ENCODE data around the gene SLC30A2.

SLC30A2 gene

DNA sequence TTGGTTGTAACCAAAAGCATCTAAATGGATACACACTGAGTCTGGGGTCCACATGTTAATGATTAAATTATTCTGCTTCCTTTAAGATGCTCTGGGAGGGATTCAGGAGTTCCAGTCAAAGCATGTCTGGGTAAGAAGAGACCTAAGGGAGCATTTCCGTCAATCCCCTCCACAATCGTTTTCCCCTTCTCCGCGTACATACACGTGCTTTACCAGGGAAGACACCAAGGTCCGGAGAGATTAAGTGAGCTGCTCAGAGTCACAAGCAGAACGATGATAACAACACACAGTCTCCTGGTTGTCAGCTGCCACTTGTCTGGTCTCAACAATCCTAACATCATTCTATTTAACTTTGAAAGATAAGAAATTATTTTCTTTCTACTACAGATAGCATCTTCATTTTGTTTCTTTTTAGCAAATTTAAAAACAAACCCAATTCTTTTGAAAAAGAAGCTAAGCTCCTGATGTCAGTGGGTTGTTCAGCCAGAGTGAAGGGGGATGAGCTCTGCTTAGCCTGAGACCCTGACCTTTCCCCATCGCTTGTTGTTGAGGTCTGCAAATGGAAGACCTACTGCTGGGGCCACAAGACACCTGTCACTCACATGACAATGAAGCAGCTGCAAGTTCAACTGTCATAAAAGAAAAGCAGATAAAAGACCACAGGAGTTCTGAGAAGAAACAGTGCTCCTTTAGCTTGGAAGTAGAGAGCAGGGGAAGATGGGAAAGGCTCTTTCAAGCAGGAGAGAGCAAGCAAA is 52.5 kb downstream of the SLC30A2 start:
- no peak for DNase-seq

- no peak for DNase-seq
Measured at GRCh38 chr1:25992689-25993171, 53.2 kb downstream of the SLC30A2 start.

GRCh38 chr1:25991937-25992688 is 53.8 kb downstream of the SLC30A2 start:
- DNase-seq, result no peak

DNA sequence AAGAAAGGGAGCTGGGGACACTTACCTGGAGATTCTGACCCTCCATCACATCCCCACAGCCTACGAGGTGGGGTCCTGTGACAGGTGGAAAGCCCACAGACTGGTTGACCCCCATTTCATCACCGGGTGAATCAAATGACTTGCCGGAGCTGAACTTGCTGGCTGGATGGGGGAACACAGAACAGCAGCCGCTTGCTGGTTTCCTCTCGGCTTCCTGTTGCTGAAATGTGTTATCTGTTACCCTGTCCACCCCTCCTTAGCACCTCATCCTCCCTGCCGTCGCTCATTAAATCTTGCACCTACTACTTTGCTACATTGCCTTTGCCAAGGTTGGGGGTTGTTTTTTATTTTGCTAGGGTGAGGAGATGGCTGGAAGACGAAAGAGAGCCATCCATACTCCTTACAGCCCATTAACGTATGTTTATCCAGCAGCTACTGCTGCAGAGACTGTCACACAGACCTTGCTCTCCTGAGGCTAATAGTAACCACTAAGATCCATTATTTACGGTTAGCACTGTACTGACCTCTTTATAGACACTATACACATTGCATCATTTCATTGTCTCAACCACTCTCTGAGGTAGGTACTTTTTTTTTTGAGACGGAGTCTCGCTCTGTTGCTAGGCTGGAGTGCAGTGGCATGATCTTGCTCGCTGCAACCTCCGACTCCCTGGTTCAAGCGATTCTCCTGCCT is 55.1 kb downstream of the SLC30A2 start:
- DNase-seq, result peak; percentile 36 to 48

- no peak for DNase-seq
Measured at GRCh38 chr1:25990251-25990650, 55.7 kb downstream of the SLC30A2 start.

DNA sequence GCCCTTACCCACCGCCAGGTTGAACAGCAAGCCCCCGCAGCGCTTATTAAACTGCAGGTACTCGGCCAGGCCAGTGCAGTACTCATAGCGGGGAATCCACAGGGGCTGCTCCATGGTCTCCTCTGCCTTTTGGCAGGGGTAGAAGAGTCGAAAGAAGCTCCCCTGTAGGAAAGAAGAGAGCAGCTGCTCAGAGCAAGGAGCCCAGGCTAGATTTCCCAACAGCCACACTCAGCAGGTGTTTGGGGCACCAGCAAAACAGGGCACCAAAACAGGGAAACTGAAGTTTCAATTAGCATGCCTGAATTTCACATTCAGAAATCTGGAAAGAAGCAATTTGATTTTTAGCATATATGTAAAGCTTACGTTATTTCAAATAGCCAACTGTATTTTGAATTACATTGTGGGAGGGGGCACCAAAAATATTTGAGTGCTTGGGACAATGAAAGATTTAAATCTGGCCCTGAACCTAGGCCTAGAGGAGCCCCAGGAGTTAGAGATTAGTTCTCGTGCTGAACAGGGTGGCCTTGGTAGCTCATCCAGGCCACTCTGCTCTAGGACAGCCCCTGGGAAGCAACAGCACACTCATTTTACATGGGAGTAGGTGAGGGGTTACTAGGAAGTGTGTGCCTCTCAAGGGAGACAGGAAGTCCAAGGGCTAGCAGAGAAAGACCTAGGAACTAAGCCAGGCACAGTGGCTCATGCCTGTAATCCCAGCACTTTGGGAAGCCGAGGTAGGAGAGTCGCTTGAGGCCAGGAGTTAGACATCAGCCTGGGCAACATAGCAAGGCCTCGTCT is 56.3 kb downstream of the SLC30A2 start:
- DNase-seq, result no peak

DNA sequence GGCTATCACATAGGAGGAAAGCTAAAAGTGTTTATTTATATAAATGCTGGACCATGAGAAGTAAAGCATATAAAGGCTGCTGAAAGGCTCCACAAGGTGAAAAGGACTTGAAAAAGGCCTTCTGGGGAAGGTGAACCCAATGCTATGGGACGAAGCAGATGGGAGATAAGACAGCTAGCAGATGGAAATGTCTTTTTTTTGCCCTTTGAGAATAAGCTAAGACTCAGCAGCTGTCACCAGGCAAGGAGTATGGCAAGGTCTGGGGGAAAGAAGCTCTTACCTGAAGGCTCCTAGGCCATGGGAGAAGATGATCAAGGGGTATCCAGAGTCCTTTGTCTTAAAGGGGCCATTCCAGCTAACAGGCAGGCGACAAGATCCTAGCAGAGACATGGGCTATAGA is 58.0 kb downstream of the SLC30A2 start:
- DNase-seq, result no peak
